Stimulated activated memory B cell treated with anti-CD40 and anti-IgM and Interleukin-4, amounts not matched to agents 10 μg/mL and 1 μg/mL and 100 μg/mL, for 72 hours (primary cell): Measurements from ENCODE around the gene MARK1.
"Not testable (repeated sequence)": the region's sequence is repeated elsewhere in the genome, so short reads cannot be mapped to it uniquely, and the experiment has no call there.

ENCODE experiments used
- ATAC-seq: fragments of 150-1000 bp; cut with Tn5 transposase; 2 replicates; pipeline ENCODE4 v1.10.0; 2021
- H3K27ac Mint-ChIP-seq: one replicate; pipeline ENCODE4 v1.8.0; 2022; ENCODE audit warnings: mild to moderate bottlenecking, mixed read lengths
- H3K27me3 Mint-ChIP-seq: one replicate; pipeline ENCODE4 v1.8.0; 2022; ENCODE audit warnings: mixed read lengths
- H3K36me3 Mint-ChIP-seq: one replicate; pipeline ENCODE4 v1.8.0; 2022; ENCODE audit warnings: mixed read lengths
- H3K4me1 Mint-ChIP-seq: one replicate; pipeline ENCODE4 v1.8.0; 2022; ENCODE audit warnings: mixed read lengths
- H3K4me3 Mint-ChIP-seq: one replicate; pipeline ENCODE4 v1.8.0; 2022; ENCODE audit warnings: mild to moderate bottlenecking, moderate library complexity, mixed read lengths
- H3K9me3 Mint-ChIP-seq: one replicate; pipeline ENCODE4 v1.8.0; 2022; ENCODE audit warnings: mixed read lengths

The MARK1 gene

DNA sequence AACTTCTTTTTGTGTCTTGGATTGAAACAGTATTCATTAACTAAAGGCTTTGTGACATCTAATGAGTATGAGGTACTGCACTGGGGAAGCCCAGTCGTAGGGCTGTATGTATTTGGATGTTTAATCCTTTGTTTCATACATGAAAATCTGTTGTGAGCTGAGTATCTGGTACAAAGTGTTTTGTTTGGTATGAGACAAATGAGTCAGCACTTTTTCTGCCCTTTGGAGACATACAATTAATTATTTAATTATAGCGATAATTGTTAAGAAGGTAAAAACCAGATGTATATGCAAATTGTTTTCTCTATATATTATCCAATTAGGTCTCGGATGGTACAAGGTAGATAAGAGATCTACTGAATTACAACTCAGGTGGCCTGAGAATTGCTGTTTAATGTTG lies 36.3 kb downstream of the MARK1 start:
- Mint-ChIP-seq H3K9me3 (no peaks in the 10 kb centered on the region), H3K4me3 (no peak overlapping the region), H3K27ac (no peak overlapping the region), H3K36me3 (no peaks in the 10 kb centered on the region), H3K27me3 (no peaks in the 10 kb centered on the region), H3K4me1 (no peaks in the 10 kb centered on the region)
- no peak for ATAC-seq

DNA sequence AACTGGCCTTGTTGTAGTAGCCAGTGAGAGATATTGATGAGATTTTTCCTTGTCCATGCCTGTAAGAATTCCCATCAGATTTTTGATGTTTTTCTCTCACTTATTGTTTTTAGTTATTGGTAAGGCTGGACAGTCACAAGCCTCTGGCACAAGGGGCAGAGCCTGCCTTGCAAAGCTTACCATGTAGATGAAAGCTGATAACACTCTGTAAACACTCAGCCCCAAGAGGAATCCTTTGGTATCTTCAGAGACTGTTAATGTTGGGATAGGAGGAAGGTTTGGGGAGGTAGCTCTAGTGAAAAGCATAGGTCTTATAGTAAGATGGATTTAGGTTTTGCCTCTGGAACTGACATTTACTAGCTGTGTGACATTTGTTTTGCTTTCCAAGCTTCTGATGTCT lies 37.7 kb downstream of the MARK1 start:
- no peak for ATAC-seq

DNA sequence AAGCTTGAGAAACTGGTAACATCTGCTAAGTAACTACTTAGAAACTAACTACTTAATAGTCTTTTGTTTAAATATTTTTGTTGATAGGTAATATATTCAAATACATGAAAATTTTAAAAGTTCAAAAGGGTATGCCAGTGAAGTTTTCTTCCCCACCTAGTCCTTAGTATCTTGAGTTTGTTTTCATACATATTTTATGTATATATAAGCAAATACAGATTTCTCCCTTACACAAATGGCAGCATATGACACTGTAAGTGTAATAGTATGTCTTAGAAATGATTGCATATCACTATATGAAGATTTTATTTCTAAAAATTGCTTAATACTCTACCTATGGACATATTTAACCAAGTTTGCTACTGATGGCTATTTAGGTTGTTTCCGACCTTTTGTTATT lies 38.9 kb downstream of the MARK1 start:
- Mint-ChIP-seq H3K27ac (no peak overlapping the region), H3K4me3 (no peak overlapping the region), H3K4me1 (no peaks in the 10 kb centered on the region), H3K9me3 (no peaks in the 10 kb centered on the region), H3K27me3 (no peaks in the 10 kb centered on the region), H3K36me3 (no peaks in the 10 kb centered on the region)
- ATAC-seq: no peak

More for the DNA sequence above, 37.7 kb downstream of the MARK1 start:
- Mint-ChIP-seq H3K4me1 (no peaks in the 10 kb centered on the region), H3K4me3 (no peak overlapping the region), H3K36me3 (no peaks in the 10 kb centered on the region), H3K27me3 (no peaks in the 10 kb centered on the region), H3K27ac (no peak overlapping the region), H3K9me3 (no peaks in the 10 kb centered on the region)

DNA sequence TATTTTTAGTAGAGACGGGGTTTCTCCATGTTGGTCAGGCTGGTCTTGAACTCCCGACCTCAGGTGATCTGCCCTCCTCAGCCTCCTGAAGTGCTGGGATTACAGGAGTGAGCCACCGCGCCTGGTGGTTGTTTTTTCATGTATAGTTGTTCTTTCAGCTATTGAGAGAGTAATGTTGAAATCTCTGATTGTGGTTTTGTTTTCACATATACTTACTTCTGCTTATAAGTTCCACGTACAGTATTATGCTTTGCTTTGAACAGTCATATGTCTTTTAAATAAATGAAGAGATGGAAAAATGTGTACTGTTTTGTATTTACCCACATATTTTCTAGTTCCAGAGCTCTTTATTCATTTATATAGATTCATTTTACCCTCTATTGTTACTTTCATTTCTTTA lies 44.5 kb downstream of the MARK1 start:
- H3K27ac Mint-ChIP-seq: no peak overlapping the region
- no peaks in the 10 kb centered on the region for H3K4me1 Mint-ChIP-seq
- peaks cover 10% of the 10 kb centered on the region for H3K9me3 Mint-ChIP-seq
- no peak overlapping the region for H3K4me3 Mint-ChIP-seq
- no peaks in the 10 kb centered on the region for H3K36me3 Mint-ChIP-seq
- no peaks in the 10 kb centered on the region for H3K27me3 Mint-ChIP-seq
- no peak for ATAC-seq

DNA sequence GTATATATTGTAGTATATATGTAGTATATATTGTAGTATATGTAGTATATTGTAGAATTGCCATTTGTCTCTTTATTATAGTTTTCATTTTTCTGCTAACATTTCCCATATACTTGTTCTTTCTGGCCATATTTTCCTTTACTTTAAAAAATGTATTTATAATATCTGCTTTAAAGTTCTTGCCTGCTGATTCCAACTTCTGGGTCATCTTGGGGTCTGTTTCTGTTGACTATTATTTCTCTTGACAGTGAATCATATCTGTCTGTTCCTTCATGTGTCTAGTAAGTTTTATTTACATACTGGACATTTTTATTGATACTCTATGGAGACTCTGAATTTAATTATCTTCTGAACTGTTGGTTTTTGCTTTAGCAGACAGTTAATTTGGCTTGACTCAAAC lies 45.9 kb downstream of the MARK1 start:
- ATAC-seq: no peak
- Mint-ChIP-seq H3K4me3 (no peak overlapping the region), H3K27me3 (no peaks in the 10 kb centered on the region), H3K4me1 (no peaks in the 10 kb centered on the region), H3K36me3 (no peaks in the 10 kb centered on the region), H3K9me3 (peaks cover 10% of the 10 kb centered on the region), H3K27ac (no peak overlapping the region)

DNA sequence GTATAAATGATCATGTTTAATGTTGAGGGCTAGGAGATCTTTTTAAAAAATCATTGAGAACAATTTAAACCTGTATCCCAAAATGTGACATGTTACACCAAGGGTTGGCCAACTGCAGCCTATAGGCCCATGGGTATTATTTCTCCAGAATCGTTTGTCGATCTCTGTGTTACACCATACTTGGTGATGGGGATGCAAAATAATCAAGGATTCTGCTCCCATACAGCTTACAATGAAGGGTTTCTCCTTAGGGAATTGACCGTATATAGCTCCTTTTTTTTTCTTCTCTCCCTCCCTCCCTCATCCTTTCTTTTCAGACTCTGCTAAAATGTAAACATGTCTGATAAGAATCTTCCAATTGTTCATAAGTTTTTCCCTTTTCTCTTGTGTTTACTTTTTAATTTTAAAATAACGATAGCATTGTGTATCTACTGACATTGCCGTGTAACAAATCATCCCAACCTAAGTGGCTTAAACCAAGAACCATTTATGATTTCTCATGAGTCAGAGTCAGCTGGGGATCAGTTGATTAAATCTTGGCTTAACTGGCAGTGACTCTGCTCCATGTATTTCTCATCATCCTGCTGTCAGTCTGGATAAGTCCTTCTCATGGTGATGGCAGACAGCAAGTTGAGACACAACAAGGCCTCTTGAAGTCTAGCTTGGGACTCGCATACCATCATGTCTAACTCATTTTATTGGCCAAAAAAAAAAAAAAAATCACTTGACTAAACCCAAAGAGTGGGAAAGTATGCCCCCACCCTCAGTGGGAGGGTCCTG lies 48.0 kb downstream of the MARK1 start:
- peaks cover 10% of the 10 kb centered on the region for H3K9me3 Mint-ChIP-seq
- no peaks in the 10 kb centered on the region for H3K4me1 Mint-ChIP-seq
- no peak overlapping the region for H3K4me3 Mint-ChIP-seq
- no peaks in the 10 kb centered on the region for H3K27me3 Mint-ChIP-seq
- H3K36me3 Mint-ChIP-seq: no peaks in the 10 kb centered on the region
- no peak overlapping the region for H3K27ac Mint-ChIP-seq
- ATAC-seq: no peak

DNA sequence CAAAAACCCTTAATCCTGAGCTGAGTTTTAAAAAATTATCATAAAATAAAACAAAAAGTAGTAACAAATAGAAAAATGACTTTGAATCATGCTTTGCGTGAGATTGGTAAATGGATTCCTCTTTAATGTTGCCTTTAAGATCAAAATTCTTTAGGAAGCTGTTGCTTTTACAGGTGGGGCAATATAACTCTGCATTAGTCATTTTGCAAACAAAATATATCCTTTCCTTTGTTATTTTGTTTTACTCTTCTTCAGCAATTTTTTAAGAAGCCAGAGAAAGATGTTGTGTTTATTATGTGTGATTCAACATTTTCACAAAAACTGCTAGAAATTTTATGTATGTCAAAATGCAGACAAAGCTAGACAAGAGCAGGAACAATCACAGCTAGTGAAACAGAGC lies 50.0 kb downstream of the MARK1 start:
- no peak overlapping the region for H3K4me3 Mint-ChIP-seq
- peaks cover 8% of the 10 kb centered on the region for H3K9me3 Mint-ChIP-seq
- no peak overlapping the region for H3K27ac Mint-ChIP-seq
- H3K4me1 Mint-ChIP-seq: no peaks in the 10 kb centered on the region
- H3K36me3 Mint-ChIP-seq: no peaks in the 10 kb centered on the region
- no peaks in the 10 kb centered on the region for H3K27me3 Mint-ChIP-seq
- ATAC-seq: no peak

DNA sequence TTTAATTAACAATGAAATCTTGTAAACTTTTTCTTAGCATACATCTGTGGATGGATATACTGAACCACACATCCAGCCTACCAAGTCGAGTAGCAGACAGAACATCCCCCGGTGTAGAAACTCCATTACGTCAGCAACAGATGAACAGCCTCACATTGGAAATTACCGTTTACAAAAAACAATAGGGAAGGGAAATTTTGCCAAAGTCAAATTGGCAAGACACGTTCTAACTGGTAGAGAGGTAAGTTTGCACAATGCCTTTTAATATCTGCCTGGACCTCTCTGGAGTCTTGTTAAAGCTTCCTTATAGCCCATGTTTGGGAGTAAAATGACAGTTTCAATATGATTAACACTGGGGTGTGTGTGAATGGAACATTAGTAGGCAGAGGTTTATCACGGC lies 51.4 kb downstream of the MARK1 start:
- no peaks in the 10 kb centered on the region for H3K4me1 Mint-ChIP-seq
- H3K9me3 Mint-ChIP-seq: peaks cover 4% of the 10 kb centered on the region
- H3K4me3 Mint-ChIP-seq: no peak overlapping the region
- H3K36me3 Mint-ChIP-seq: no peaks in the 10 kb centered on the region
- no peak for ATAC-seq
- no peak overlapping the region for H3K27ac Mint-ChIP-seq
- H3K27me3 Mint-ChIP-seq: no peaks in the 10 kb centered on the region

DNA sequence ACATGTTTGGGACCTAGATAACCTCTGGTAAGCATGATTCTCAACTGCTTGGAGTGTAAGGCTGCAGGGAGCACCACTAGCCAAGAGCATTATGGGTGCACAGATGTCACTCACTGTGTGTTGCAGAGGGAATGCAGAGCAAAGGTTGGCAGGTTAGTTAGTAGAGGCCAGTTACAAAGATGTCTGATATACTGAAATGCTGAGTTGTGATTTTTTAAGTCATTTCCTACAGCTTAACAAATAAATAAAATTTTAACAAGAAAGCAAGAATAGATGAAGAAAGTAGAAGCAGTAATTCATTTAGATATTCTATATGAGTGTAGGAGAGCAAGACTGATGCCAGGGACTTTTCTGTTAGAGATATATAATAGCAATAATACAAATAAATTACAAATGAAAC lies 64.8 kb downstream of the MARK1 start:
- ATAC-seq: no peak
- H3K27me3 Mint-ChIP-seq: no peaks in the 10 kb centered on the region
- peaks cover 3% of the 10 kb centered on the region for H3K9me3 Mint-ChIP-seq
- H3K36me3 Mint-ChIP-seq: no peaks in the 10 kb centered on the region
- no peak overlapping the region for H3K4me3 Mint-ChIP-seq
- no peaks in the 10 kb centered on the region for H3K4me1 Mint-ChIP-seq
- no peak overlapping the region for H3K27ac Mint-ChIP-seq

DNA sequence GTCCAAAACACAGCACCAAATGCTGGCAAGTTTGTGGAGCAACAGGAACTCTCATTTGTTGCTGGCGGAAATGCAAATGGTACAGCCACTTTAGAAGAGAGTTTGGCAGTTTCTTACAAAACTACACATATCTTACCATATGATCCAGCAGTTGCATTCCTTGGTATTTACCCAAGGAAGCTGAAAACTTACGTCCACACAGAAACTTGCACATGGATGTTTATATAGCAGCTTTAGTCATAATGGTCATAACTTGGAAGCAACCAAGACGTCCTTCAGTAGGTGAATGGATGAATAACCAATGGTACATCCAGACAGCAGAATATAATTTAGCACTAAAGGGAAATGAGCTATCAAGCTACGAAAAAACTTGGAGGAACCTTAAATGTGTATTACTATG lies 66.4 kb downstream of the MARK1 start:
- no peak for ATAC-seq
- no peak overlapping the region for H3K27ac Mint-ChIP-seq

DNA sequence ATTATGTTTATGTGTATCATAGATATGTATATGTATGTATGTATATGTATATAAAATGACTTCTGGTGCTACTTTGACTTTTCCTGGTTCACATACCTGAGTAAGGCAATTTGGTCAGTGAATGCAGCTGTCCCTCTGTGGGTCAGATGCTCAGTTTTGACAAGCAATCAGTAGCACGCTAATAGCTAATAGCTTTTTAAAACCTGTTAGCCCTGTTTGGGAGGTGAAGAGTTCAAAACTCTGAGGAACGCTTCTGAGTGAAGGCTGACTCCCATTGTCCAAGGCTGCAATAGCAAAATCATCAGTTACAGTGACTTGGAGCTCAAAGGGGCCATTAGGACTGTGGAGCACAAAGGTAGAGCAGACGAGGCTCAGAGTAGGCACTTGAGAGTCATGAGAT lies 67.2 kb downstream of the MARK1 start:
- no peaks in the 10 kb centered on the region for H3K36me3 Mint-ChIP-seq

More for the DNA sequence above, 66.4 kb downstream of the MARK1 start:
- no peaks in the 10 kb centered on the region for H3K4me1 Mint-ChIP-seq
- no peak overlapping the region for H3K4me3 Mint-ChIP-seq
- no peaks in the 10 kb centered on the region for H3K27me3 Mint-ChIP-seq
- H3K9me3 Mint-ChIP-seq: peaks cover 3% of the 10 kb centered on the region
- H3K36me3 Mint-ChIP-seq: no peaks in the 10 kb centered on the region

DNA sequence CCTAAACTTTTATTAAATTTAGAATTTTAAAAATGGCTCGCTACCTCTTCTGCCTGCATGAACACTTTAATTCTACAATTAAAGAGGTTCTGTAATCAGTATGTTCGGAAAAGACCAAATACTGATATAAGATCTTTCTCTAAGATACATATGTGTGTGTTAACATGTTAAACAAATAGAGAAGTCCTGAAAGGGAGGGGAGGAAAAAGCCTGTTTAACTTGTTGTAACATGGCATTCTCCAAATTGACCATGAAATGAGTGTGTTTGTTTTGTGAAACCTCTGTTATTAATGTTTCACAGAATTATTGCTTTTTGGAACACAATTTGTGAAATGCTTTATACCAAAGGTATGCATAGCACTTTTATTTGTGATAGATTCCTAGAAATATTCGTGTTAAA lies 77.0 kb downstream of the MARK1 start:
- Mint-ChIP-seq H3K4me3 (no peak overlapping the region), H3K36me3 (peaks cover 7% of the 10 kb centered on the region), H3K27ac (no peak overlapping the region), H3K4me1 (no peaks in the 10 kb centered on the region), H3K27me3 (no peaks in the 10 kb centered on the region), H3K9me3 (peaks cover 5% of the 10 kb centered on the region)
- no peak for ATAC-seq

More for the DNA sequence above, 67.2 kb downstream of the MARK1 start:
- ATAC-seq: no peak
- Mint-ChIP-seq H3K4me1 (no peaks in the 10 kb centered on the region), H3K4me3 (no peak overlapping the region), H3K27ac (no peak overlapping the region), H3K27me3 (no peaks in the 10 kb centered on the region), H3K9me3 (peaks cover 3% of the 10 kb centered on the region)

DNA sequence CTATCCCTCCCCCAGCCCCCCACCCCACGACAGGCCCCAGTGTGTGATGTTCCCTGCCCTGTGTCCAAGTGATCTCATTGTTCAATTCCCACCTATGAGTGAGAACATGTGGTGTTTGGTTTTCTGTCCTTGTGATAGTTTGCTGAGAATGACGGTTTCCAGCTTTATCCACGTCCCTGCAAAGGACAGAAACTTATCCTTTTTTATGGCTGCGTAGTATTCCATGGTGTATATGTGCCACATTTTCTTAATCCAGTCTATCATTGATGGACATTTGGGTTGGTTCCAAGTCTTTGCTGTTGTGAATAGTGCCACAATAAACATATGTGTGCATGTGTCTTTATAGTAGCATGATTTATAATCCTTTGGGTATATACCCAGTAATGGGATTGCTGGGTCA lies 77.7 kb downstream of the MARK1 start:
- not testable (repeated sequence) for H3K36me3 Mint-ChIP-seq, H3K4me3 Mint-ChIP-seq, ATAC-seq, H3K9me3 Mint-ChIP-seq, H3K27me3 Mint-ChIP-seq, H3K4me1 Mint-ChIP-seq, H3K27ac Mint-ChIP-seq

DNA sequence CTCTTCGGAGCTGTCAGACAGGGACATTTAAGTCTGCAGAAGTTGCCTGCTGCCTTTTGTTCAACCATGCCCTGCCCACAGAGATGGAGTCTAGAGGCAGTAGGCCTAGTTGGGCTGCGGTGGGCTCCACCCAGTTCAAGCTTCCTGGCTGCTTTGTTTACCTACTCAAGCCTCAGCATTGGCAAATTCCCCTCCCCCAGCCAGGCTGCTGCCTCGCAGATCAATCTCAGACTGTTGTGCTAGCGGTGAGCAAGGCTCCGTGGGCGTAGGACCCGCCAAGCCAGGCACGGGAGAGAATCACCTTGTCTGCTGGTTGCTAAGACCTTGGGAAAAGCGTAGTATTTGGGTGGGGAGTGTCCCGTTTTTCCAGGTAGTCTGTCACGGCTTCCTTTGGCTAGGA lies 83.2 kb downstream of the MARK1 start:
- not testable (repeated sequence) for H3K4me3 Mint-ChIP-seq, H3K27me3 Mint-ChIP-seq, H3K36me3 Mint-ChIP-seq, H3K27ac Mint-ChIP-seq, H3K4me1 Mint-ChIP-seq, H3K9me3 Mint-ChIP-seq, ATAC-seq

DNA sequence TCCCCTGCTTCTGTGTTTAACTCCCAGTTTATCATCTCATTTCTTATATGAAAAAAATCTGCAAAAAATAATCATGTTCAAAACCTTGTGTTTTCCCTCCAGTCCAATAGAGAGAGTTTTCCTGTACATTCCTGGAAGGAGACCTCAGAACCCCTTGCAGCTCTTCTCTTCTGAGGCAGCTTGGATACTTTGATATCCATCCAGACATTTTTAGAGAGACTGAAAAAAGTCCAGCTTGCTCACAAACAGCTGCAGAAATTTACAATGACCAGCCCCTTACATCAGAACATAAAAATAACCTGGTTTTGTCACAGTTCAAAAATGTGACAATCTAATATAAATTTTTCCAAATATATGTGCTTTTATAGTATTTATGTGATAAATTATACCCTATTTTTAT lies 88.9 kb downstream of the MARK1 start:
- Mint-ChIP-seq H3K4me1 (no peaks in the 10 kb centered on the region), H3K36me3 (no peaks in the 10 kb centered on the region), H3K9me3 (no peaks in the 10 kb centered on the region), H3K27ac (no peak overlapping the region), H3K4me3 (no peak overlapping the region), H3K27me3 (no peaks in the 10 kb centered on the region)
- ATAC-seq: no peak

DNA sequence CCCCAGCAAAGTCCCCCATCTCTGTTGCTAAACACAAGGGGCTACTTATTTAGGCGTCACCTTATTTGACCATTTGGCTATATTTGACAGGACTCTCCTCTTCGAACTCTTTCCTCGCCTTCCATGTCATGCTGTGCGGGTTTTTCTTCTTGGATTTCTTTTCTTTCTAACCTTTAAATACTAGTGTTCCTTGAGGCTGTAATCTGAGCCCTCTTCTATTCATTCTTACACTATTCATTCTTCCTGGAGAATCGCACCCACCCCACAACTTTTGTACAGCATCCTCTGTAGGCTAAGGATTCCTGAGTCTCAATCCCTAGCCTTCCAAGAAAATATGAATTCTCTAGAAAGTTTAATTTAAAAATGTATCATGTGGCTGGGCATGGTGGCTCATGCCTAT lies 100.5 kb downstream of the MARK1 start:
- no peak for ATAC-seq
- Mint-ChIP-seq H3K9me3 (no peaks in the 10 kb centered on the region), H3K27me3 (peaks cover 7% of the 10 kb centered on the region), H3K36me3 (no peaks in the 10 kb centered on the region), H3K27ac (no peak overlapping the region), H3K4me3 (no peak overlapping the region), H3K4me1 (no peaks in the 10 kb centered on the region)
